H1 (cell line): ENCODE measurements around the gene CLEC3A. TPM values are rescaled to one million over a fixed set of nuclear protein-coding genes. Genes with fewer than 3 reads are reported as not detected.

ENCODE experiments used
- CTCF ChIA-PET: fragments of 300-600 bp; sonication (Branson Sonifier 250); formaldehyde crosslinking; loops from one replicate; lab custom pipeline; 2021; ENCODE audit not compliant: partially characterized antibody; lab: Charles Lee
- POLR2A ChIA-PET: fragments of 300-600 bp; sonication (Branson Sonifier 250); formaldehyde crosslinking; loops from one replicate; lab custom pipeline; 2021; ENCODE audit warnings: inconsistent platforms; ENCODE audit not compliant: partially characterized antibody; lab: Charles Lee
- DNase-seq, 2 experiments: peaks; one replicate each; pipeline versions ENCODE4 v3.0.0 to v3.0.0-alpha.2; 2010 to 2022; ENCODE audit warnings: low spot score in 2 of 2, low read depth in 1 of 2, mixed read lengths in 1 of 2
- FAIRE-seq: peaks from 2 replicates; lab custom pipeline; 2011; peaks lifted over from hg19 to GRCh38; lab: Jason Lieb, UNC
- H2AFZ ChIP-seq: 2 replicates; pipeline ENCODE4 v1.8.1; 2012; ENCODE audit warnings: low read length, inconsistent platforms
- H2AK5ac ChIP-seq: 2 replicates; pipeline ENCODE4 v1.6.1; 2013; ENCODE audit warnings: low read depth, low read length
- H2BK120ac ChIP-seq: replicated peaks from 2 replicates; pipeline ENCODE3; 2013; ENCODE audit warnings: low read depth, low read length, inconsistent platforms
- H2BK12ac ChIP-seq: 2 replicates; pipeline ENCODE4 v1.6.1; 2013; ENCODE audit warnings: low read depth, low read length
- H2BK15ac ChIP-seq: 2 replicates; pipeline ENCODE4 v1.6.1; 2013; ENCODE audit warnings: low read length
- H2BK20ac ChIP-seq: 2 replicates; pipeline ENCODE4 v1.6.1; 2013; ENCODE audit warnings: low read length
- H2BK5ac ChIP-seq: 2 replicates; pipeline ENCODE4 v1.6.1; 2013; ENCODE audit warnings: low read depth, low read length
- H3K14ac ChIP-seq: 2 replicates; pipeline ENCODE4 v1.6.1; 2013; ENCODE audit warnings: inconsistent platforms; ENCODE audit not compliant: insufficient read length
- H3K18ac ChIP-seq: 2 replicates; pipeline ENCODE4 v1.6.1; 2013; ENCODE audit warnings: low read length; ENCODE audit errors: extremely low read depth
- H3K23ac ChIP-seq: 2 replicates; pipeline ENCODE4 v1.6.1; 2013; ENCODE audit warnings: inconsistent platforms; ENCODE audit not compliant: insufficient read length
- H3K23me2 ChIP-seq: 2 replicates; pipeline ENCODE4 v1.6.1; 2013; ENCODE audit warnings: low read depth, low read length
- H3K27ac ChIP-seq: 2 replicates; pipeline ENCODE4 v1.6.1; 2011; ENCODE audit warnings: low read depth, low read length, inconsistent platforms
- H3K27me3 ChIP-seq, 4 experiments: replicated peaks in 1 of 4; 1 replicate in 1 of 4; 2 replicates in 3 of 4; pipeline versions ENCODE4 v1.6.1 to v1.8.1; 2011 to 2013; ENCODE audit warnings: low read length in 3 of 4, mild to moderate bottlenecking in 3 of 4, inconsistent platforms in 2 of 4, mixed read lengths in 2 of 4, moderate library complexity in 1 of 4; ENCODE audit not compliant: control insufficient read depth in 3 of 4, insufficient read depth in 3 of 4; ENCODE audit errors: extremely low read depth in 1 of 4
- H3K36me3 ChIP-seq, 4 experiments: 2 replicates each; pipeline versions ENCODE4 v1.6.1 to v1.8.1; 2011 to 2013; ENCODE audit warnings: mild to moderate bottlenecking in 4 of 4, low read length in 3 of 4, moderate library complexity in 2 of 4, control low read depth in 1 of 4, inconsistent platforms in 1 of 4; ENCODE audit not compliant: insufficient read depth in 4 of 4, control insufficient read depth in 2 of 4
- H3K4ac ChIP-seq: replicated peaks from 2 replicates; pipeline ENCODE3; 2013; ENCODE audit warnings: low read length, low read depth, mixed read lengths, inconsistent platforms; ENCODE audit not compliant: insufficient read length
- H3K4me1 ChIP-seq, 4 experiments: replicated peaks in 1 of 4; 1 replicate in 1 of 4; 2 replicates in 3 of 4; pipeline versions ENCODE4 v1.6.1 to v1.8.1; 2011 to 2013; ENCODE audit warnings: low read length in 3 of 4, inconsistent platforms in 2 of 4, mixed read lengths in 1 of 4; ENCODE audit not compliant: insufficient read depth in 4 of 4, control insufficient read depth in 3 of 4
- H3K4me2 ChIP-seq, 2 experiments: 2 replicates each; pipeline versions ENCODE4 v1.6.1 to v1.8.1; 2011 to 2013; ENCODE audit warnings: low read depth in 2 of 2, low read length in 2 of 2, control low read depth in 1 of 2, inconsistent platforms in 1 of 2, mild to moderate bottlenecking in 1 of 2; ENCODE audit not compliant: insufficient read depth in 1 of 2
- H3K4me3 ChIP-seq, 4 experiments: fragments of 200-600, 300-600 bp in 1 of 4; sonication (generic), shearing (Covaris generic), sonication (Bioruptor Twin) in 1 of 4; 2 replicates each; pipeline versions ENCODE4 v1.5.1 to v1.8.1; 2011 to 2016; ENCODE audit warnings: low read length in 4 of 4, low read depth in 3 of 4, control low read depth in 2 of 4, inconsistent platforms in 2 of 4, mild to moderate bottlenecking in 2 of 4, mixed read lengths in 1 of 4, moderate library complexity in 1 of 4; ENCODE audit not compliant: insufficient read depth in 2 of 4; ENCODE audit errors: extremely low read depth in 1 of 4
- H3K56ac ChIP-seq: replicated peaks from 2 replicates; pipeline ENCODE3; 2013; ENCODE audit warnings: low read depth, mild to moderate bottlenecking, mixed read lengths, low read length, inconsistent platforms; ENCODE audit not compliant: insufficient read length
- H3K79me1 ChIP-seq: 2 replicates; pipeline ENCODE4 v1.6.1; 2013; ENCODE audit warnings: low read depth, low read length, control low read depth
- H3K79me2 ChIP-seq, 2 experiments: 2 replicates each; pipeline versions ENCODE4 v1.6.1 to v1.8.1; 2012 to 2013; ENCODE audit warnings: low read length in 2 of 2, mild to moderate bottlenecking in 2 of 2, inconsistent platforms in 1 of 2; ENCODE audit not compliant: insufficient read depth in 2 of 2, control insufficient read depth in 1 of 2
- H3K9ac ChIP-seq, 4 experiments: replicated peaks in 1 of 4; 1 replicate in 1 of 4; 2 replicates in 3 of 4; pipeline versions ENCODE4 v1.6.1 to v1.8.1; 2011 to 2013; ENCODE audit warnings: low read depth in 3 of 4, low read length in 3 of 4, control low read depth in 2 of 4, mild to moderate bottlenecking in 2 of 4, moderate library complexity in 2 of 4, inconsistent platforms in 1 of 4; ENCODE audit errors: extremely low read depth in 1 of 4
- H3K9me3 ChIP-seq, 2 experiments: 2 replicates each; pipeline versions ENCODE4 v1.6.1 to v1.8.1; 2012 to 2013; ENCODE audit warnings: mild to moderate bottlenecking in 2 of 2, moderate library complexity in 2 of 2, control low read depth in 1 of 2, inconsistent platforms in 1 of 2, low read depth in 1 of 2, low read length in 1 of 2, mixed read lengths in 1 of 2; ENCODE audit not compliant: insufficient read depth in 2 of 2
- H4K20me1 ChIP-seq, 2 experiments: replicated peaks in 1 of 2; 2 replicates each; pipeline versions ENCODE3 to v1.8.1; 2011 to 2013; ENCODE audit warnings: inconsistent platforms in 2 of 2, low read length in 2 of 2, mild to moderate bottlenecking in 1 of 2; ENCODE audit not compliant: insufficient read depth in 2 of 2, control insufficient read depth in 1 of 2
- H4K5ac ChIP-seq: 2 replicates; pipeline ENCODE4 v1.6.1; 2013; ENCODE audit warnings: low read length, low read depth, mixed read lengths, inconsistent platforms; ENCODE audit not compliant: insufficient read length
- H4K8ac ChIP-seq: 2 replicates; pipeline ENCODE4 v1.8.0; 2013; ENCODE audit warnings: mild to moderate bottlenecking, moderate library complexity, low read length, inconsistent platforms; ENCODE audit not compliant: insufficient read depth; ENCODE audit errors: extremely low read depth
- H4K91ac ChIP-seq: replicated peaks from 2 replicates; pipeline ENCODE3; 2013; ENCODE audit warnings: low read length, mixed read lengths, inconsistent platforms; ENCODE audit not compliant: insufficient read length
- CHD2 ChIP-seq: IDR thresholded peaks from 2 replicates; pipeline ENCODE4 v1.6.1; 2012; ENCODE audit warnings: low read length, improper control_type of control experiment
- CTBP2 ChIP-seq: IDR thresholded peaks from 2 replicates; pipeline ENCODE4 v1.7.0; 2011; ENCODE audit warnings: borderline replicate concordance, mild to moderate bottlenecking, moderate library complexity, mixed read lengths, low read length; ENCODE audit not compliant: insufficient read depth, insufficient read length
- EGR1 ChIP-seq: IDR thresholded peaks from 2 replicates; pipeline ENCODE4 v1.6.1; 2011; ENCODE audit warnings: low read depth, low read length, borderline replicate concordance
- EP300 ChIP-seq, 2 experiments: IDR thresholded peaks; 1 replicate in 1 of 2; 2 replicates in 1 of 2; pipeline ENCODE4 v1.6.1; 2011 to 2012; ENCODE audit warnings: low read depth in 2 of 2, low read length in 2 of 2, mild to moderate bottlenecking in 2 of 2, borderline replicate concordance in 1 of 2, inconsistent platforms in 1 of 2, moderate library complexity in 1 of 2
- SAP30 ChIP-seq: fragments of 300-600 bp; sonication (generic); IDR thresholded peaks from 2 replicates; pipeline ENCODE4 v1.7.1; 2012; ENCODE audit warnings: low read length, moderate library complexity, mild to moderate bottlenecking, inconsistent platforms; ENCODE audit not compliant: insufficient read depth, insufficient replicate concordance
- SIRT6 ChIP-seq: IDR thresholded peaks from one replicate; pipeline ENCODE4 v1.7.1; 2012; ENCODE audit warnings: low read length, inconsistent platforms
- SRF ChIP-seq: IDR thresholded peaks from 2 replicates; pipeline ENCODE4 v1.6.1; 2011; ENCODE audit warnings: mild to moderate bottlenecking, low read depth, low read length, moderate library complexity
- TAF1 ChIP-seq: IDR thresholded peaks from 2 replicates; pipeline ENCODE4 v1.6.1; 2011; ENCODE audit warnings: mild to moderate bottlenecking, low read depth, low read length
- TAF7 ChIP-seq: optimal IDR thresholded peaks from 2 replicates; pipeline ENCODE3; 2011; ENCODE audit warnings: low read depth, mild to moderate bottlenecking, inconsistent platforms, low read length, moderate library complexity, borderline replicate concordance
- TCF12 ChIP-seq: IDR thresholded peaks from 2 replicates; pipeline ENCODE4 v1.6.1; 2011; ENCODE audit warnings: low read depth, mild to moderate bottlenecking, low read length
- WGBS, 2 experiments: shearing (Covaris generic) in 1 of 2; methylation state at CpG; one replicate each; pipeline versions ENCODE4 v1.1.6 to v1.1.7; 2013 to 2015; ENCODE audit warnings: low lambda C conversion rate in 2 of 2, mixed read lengths in 2 of 2, inconsistent platforms in 1 of 2, low coverage in 1 of 2, missing lambda C conversion rate in 1 of 2; ENCODE audit not compliant: insufficient replicate concordance in 2 of 2, insufficient coverage in 1 of 2, insufficient read length in 1 of 2; ENCODE audit errors: extremely low coverage in 1 of 2, missing lambda C conversion rate in 1 of 2; 5-methylcytosine and 5-hydroxymethylcytosine counted together
- polyA plus RNA-seq, 7 experiments: library from polyadenylated mRNA; depleted of rRNA in 3 of 7; stranded (reverse) in 5 of 7; unstranded in 2 of 7; fragments of >200 nt in 5 of 7; fragments of 200-250 nt in 2 of 7; gene quantifications; 1 replicate in 5 of 7; 2 replicates in 1 of 7; 4 replicates in 1 of 7; pipeline versions ENCODE4 v1.2.1 to v1.2.3, GENCODE V29; 2011 to 2013; ENCODE audit warnings: missing spikeins in 2 of 7, mixed read lengths in 2 of 7
- total RNA-seq: library from RNA; stranded (reverse); fragmentation: NEBNext Ultra II Directional; extraction: Animal tissue kit (Norgen Biotek cat#: 25700); gene quantifications from 2 replicates; pipeline ENCODE4 v1.2.1, GENCODE V29; 2021
- TF ChIP-seq, protein P1 (sequence below): IDR thresholded peaks from 2 replicates; pipeline ENCODE4 v1.6.1; 2012; ENCODE audit warnings: inconsistent platforms
- TF ChIP-seq, protein P2 (sequence below): IDR thresholded peaks from 2 replicates; pipeline ENCODE4 v1.6.1; 2012; ENCODE audit warnings: low read length, inconsistent platforms

The CLEC3A gene
- total and polyA plus RNA-seq, 2 of the 8 experiments (the other 6 are each of a cell fraction or from before 2014, with no cell fraction given), result not detected

DNA sequence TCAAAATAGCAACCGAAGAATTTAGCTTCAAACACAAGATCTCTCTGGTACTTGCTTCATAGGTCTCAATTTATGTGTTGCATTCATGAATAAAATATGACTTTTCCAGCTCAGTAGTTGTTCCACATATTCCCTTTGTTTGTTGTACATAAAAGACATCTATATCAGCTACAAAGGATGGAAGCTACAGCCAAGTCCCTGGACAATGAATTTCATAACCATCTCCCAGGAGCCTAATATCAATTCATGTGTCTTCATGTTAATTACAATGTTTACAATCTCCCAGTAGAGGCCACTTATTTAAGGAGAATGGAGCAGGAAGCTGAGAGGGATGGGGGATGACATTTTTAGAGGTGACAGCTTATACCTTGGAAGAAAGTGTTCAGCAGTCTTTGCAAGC is 3.3 kb downstream of the CLEC3A start:
- WGBS, 2 experiments, result 96% methylated on average over 1 of the region's 1 CpG; no CpG with 5 or more reads in 1 of the 2 experiments
- no peaks in the 10 kb centered on the region for H3K9me3 ChIP-seq
- ChIA-PET POLR2A (interaction anchor here (0.5 to 1.1 kb wide), 2 partner anchors 9 to 36 kb away, joined by 3 read pairs; no protein-coding TSS in a partner anchor), CTCF (interaction anchor here (1.3 to 4.1 kb wide), 3 partner anchors 12 to 23 kb away, joined by 3 to 17 read pairs (median 7); no protein-coding TSS in a partner anchor)
- no peaks in the 10 kb centered on the region for H4K20me1 ChIP-seq
- DNase-seq (no peak), FAIRE-seq (no peak)
- H2BK20ac ChIP-seq, result no peak overlapping the region
- no peaks in the 10 kb centered on the region for H3K79me2 ChIP-seq
- no peak overlapping the region for H3K56ac ChIP-seq
- no peak overlapping the region for H2AFZ ChIP-seq
- H2BK5ac ChIP-seq, result no peak overlapping the region
- no peak overlapping the region for H3K23ac ChIP-seq
- no peak overlapping the region for H3K18ac ChIP-seq
- no peak overlapping the region for H3K4me3 ChIP-seq
- H3K27me3 ChIP-seq, result no peaks in the 10 kb centered on the region; a peak in 1 of 7 replicates
- H2BK120ac ChIP-seq, result no peak overlapping the region
- H3K23me2 ChIP-seq, result no peaks in the 10 kb centered on the region
- H4K91ac ChIP-seq, result no peak overlapping the region
- peaks cover 0 to 3% (median 2%) of the 10 kb centered on the region in 4 experiments; a peak in 2 of 7 replicates for H3K4me1 ChIP-seq
- H4K5ac ChIP-seq, result no peak overlapping the region
- no peak overlapping the region for H3K9ac ChIP-seq
- no peak overlapping the region for H3K4me2 ChIP-seq
- no peak overlapping the region for H2AK5ac ChIP-seq
- no peak overlapping the region for H3K4ac ChIP-seq
- H3K36me3 ChIP-seq, result no peaks in the 10 kb centered on the region
- H3K79me1 ChIP-seq, result no peaks in the 10 kb centered on the region
- no peak overlapping the region for H2BK12ac ChIP-seq
- no peak overlapping the region for H2BK15ac ChIP-seq
- H3K27ac ChIP-seq, result no peak overlapping the region
- no peak overlapping the region for H4K8ac ChIP-seq
- no peak overlapping the region for H3K14ac ChIP-seq
- TF ChIP-seq EGR1, result no peak
- TF ChIP-seq, protein P1, sequence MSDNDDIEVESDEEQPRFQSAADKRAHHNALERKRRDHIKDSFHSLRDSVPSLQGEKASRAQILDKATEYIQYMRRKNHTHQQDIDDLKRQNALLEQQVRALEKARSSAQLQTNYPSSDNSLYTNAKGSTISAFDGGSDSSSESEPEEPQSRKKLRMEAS, result no peak
- no peak for TF ChIP-seq CHD2
- TF ChIP-seq, protein P2, sequence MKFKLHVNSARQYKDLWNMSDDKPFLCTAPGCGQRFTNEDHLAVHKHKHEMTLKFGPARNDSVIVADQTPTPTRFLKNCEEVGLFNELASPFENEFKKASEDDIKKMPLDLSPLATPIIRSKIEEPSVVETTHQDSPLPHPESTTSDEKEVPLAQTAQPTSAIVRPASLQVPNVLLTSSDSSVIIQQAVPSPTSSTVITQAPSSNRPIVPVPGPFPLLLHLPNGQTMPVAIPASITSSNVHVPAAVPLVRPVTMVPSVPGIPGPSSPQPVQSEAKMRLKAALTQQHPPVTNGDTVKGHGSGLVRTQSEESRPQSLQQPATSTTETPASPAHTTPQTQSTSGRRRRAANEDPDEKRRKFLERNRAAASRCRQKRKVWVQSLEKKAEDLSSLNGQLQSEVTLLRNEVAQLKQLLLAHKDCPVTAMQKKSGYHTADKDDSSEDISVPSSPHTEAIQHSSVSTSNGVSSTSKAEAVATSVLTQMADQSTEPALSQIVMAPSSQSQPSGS, result no peak
- TF ChIP-seq CTBP2, result no peak
- no peak for TF ChIP-seq SIRT6
- no peak for TF ChIP-seq SRF
- no peak for TF ChIP-seq TAF1
- no peak for TF ChIP-seq TAF7
- TF ChIP-seq TCF12, result no peak
- no peak for TF ChIP-seq EP300 (IDR thresholded peaks at IDR 0.05; ENCODE audit: borderline replicate concordance in 1 of 2, low read depth in 2 of 2, low read length in 2 of 2)
- no peak for TF ChIP-seq SAP30
